Type B pancreatic cell (in vitro differentiated cells): ENCODE data around the gene NYAP2. TPM values are rescaled to one million over a fixed set of nuclear protein-coding genes. Genes with fewer than 3 reads are reported as not detected.
A peak's percentile ranks its signal among the peaks of the same experiment; 100 is the strongest.

Source experiments
- DNase-seq: peaks from one replicate; pipeline ENCODE4 v3.0.0; 2021; ENCODE audit warnings: mixed read lengths; ENCODE audit not compliant: unreplicated experiment; ENCODE audit errors: extremely low spot score
- H3K27ac Mint-ChIP-seq: 2 replicates; pipeline ENCODE4 v1.8.0; 2021; ENCODE audit warnings: mild to moderate bottlenecking, mixed read lengths
- H3K27me3 Mint-ChIP-seq: 2 replicates; pipeline ENCODE4 v1.8.0; 2021; ENCODE audit warnings: mixed read lengths
- H3K36me3 Mint-ChIP-seq: 2 replicates; pipeline ENCODE4 v1.8.0; 2021; ENCODE audit warnings: mixed read lengths
- H3K4me1 Mint-ChIP-seq: one replicate; pipeline ENCODE4 v1.8.0; 2021; ENCODE audit warnings: mixed read lengths; ENCODE audit not compliant: unreplicated experiment
- H3K4me3 Mint-ChIP-seq: 2 replicates; pipeline ENCODE4 v1.8.0; 2021; ENCODE audit warnings: mild to moderate bottlenecking, mixed read lengths
- H3K9me3 Mint-ChIP-seq: 2 replicates; pipeline ENCODE4 v1.8.0; 2021; ENCODE audit warnings: mixed read lengths
- total RNA-seq: library from RNA; stranded (reverse); gene quantifications from 2 replicates; pipeline ENCODE4 v1.2.1, GENCODE V29; 2021; ENCODE audit warnings: low replicate concordance
- TF ChIP-seq, protein P1 (sequence below): fragments of 200-600 bp; sonication (generic); conservative IDR thresholded peaks from 2 replicates; pipeline ENCODE4 v1.5.0; 2021; ENCODE audit warnings: antibody characterized with exemption, mild to moderate bottlenecking

The NYAP2 gene
- total RNA-seq, 1 donor from 2014 or later, result 0.46 TPM

DNA sequence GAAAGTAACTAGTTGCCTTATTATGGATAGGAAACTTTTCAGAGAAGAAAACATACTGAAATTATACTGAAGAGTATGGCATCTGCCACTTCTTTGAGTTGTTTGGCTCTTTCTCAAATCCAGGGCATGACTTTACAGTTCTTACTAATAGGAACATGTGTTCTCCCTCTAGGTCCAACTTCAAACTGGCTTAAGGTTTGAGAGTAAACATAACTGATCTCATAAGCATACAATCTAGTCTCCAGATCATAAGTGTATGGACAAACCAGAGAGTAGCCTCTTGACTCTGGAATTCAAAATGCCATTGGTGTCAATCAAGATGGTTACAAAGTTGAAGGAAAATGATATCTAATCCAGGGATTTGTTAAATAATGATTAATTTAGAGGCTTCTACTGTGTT is 101.5 kb downstream of the NYAP2 start:
- no peaks in the 10 kb centered on the region for H3K36me3 Mint-ChIP-seq
- H3K4me3 Mint-ChIP-seq, result no peak overlapping the region

DNA sequence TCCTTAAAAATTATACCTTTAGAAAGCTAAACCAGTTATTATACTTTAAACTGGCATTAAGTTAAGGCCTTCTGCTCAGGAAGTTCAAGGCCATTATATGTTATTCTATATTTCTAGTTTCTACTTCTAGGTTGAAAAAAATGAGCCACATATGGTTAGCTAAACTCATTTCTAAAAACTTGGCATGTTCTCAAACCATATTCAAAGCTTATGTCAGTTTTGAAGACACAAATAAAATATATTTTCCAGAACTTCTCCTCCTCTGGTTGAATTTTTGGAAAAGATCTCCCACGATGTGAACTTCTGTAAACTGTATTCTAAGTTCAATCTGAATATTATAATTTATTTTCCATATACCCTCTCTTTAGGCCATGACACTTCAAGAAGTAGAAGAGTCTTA is 103.5 kb downstream of the NYAP2 start:
- no peak for DNase-seq
- Mint-ChIP-seq H3K4me3 (no peak overlapping the region), H3K27ac (no peak overlapping the region), H3K4me1 (no peaks in the 10 kb centered on the region), H3K9me3 (no peaks in the 10 kb centered on the region), H3K27me3 (peaks cover 10% of the 10 kb centered on the region), H3K36me3 (no peaks in the 10 kb centered on the region)
- TF ChIP-seq, protein P1, sequence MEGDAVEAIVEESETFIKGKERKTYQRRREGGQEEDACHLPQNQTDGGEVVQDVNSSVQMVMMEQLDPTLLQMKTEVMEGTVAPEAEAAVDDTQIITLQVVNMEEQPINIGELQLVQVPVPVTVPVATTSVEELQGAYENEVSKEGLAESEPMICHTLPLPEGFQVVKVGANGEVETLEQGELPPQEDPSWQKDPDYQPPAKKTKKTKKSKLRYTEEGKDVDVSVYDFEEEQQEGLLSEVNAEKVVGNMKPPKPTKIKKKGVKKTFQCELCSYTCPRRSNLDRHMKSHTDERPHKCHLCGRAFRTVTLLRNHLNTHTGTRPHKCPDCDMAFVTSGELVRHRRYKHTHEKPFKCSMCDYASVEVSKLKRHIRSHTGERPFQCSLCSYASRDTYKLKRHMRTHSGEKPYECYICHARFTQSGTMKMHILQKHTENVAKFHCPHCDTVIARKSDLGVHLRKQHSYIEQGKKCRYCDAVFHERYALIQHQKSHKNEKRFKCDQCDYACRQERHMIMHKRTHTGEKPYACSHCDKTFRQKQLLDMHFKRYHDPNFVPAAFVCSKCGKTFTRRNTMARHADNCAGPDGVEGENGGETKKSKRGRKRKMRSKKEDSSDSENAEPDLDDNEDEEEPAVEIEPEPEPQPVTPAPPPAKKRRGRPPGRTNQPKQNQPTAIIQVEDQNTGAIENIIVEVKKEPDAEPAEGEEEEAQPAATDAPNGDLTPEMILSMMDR, result no peak

More for the DNA sequence above, 101.5 kb downstream of the NYAP2 start:
- TF ChIP-seq, protein P1, result no peak
- no peaks in the 10 kb centered on the region for H3K9me3 Mint-ChIP-seq
- DNase-seq, result no peak
- peaks cover 8% of the 10 kb centered on the region for H3K27me3 Mint-ChIP-seq
- H3K4me1 Mint-ChIP-seq, result no peaks in the 10 kb centered on the region
- no peak overlapping the region for H3K27ac Mint-ChIP-seq

DNA sequence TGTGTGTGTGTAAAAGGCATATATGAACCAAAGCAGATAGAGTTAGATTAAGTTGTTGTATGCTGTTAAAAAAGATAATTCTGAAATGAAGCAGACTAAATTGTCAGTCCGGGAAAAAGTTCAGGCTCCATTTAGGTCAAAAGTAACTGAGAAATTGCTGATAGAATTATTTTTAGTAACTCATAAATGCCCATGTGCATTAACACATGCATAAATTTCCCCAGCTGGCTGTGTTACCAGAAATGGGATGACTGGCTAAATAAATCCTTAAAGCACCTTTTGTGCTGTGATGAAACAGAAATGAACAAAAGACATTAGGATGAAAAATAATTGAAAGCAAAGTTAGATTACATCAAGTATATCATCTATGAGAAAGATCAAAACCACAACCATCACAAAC is 111.3 kb downstream of the NYAP2 start:
- H3K4me1 Mint-ChIP-seq, result no peaks in the 10 kb centered on the region
- H3K27me3 Mint-ChIP-seq, result peaks cover 10% of the 10 kb centered on the region
- no peak for DNase-seq
- TF ChIP-seq, protein P1, result no peak
- no peak overlapping the region for H3K27ac Mint-ChIP-seq
- H3K9me3 Mint-ChIP-seq, result no peaks in the 10 kb centered on the region
- no peaks in the 10 kb centered on the region for H3K36me3 Mint-ChIP-seq
- no peak overlapping the region for H3K4me3 Mint-ChIP-seq

DNA sequence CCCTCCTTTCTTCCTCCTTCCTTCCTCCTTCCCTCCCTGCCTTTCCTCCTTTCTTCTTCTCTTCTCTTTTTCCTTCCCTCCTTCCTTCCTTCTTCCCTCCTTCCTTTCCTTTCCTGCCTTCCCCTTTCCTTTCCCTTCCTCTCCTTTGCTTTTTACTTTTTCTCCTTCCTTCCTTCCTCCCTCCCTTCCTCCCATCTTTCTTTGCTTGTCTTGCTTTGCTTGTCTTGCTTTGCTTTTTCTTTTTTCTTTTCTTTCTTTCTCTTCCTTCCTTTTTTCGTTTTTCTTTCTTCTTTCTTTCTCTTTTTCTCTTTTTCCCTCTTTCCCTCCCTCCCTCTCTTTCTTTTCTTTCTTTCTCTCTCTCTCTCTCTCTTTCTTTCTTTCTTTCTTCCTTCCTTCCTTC is 113.0 kb downstream of the NYAP2 start:
- no peak for DNase-seq
- TF ChIP-seq, protein P1, result no peak
- Mint-ChIP-seq H3K36me3 (no peaks in the 10 kb centered on the region), H3K4me3 (no peak overlapping the region), H3K27me3 (peaks cover 8% of the 10 kb centered on the region), H3K9me3 (no peaks in the 10 kb centered on the region), H3K4me1 (no peaks in the 10 kb centered on the region), H3K27ac (peak overlapping the region; percentile 42)

DNA sequence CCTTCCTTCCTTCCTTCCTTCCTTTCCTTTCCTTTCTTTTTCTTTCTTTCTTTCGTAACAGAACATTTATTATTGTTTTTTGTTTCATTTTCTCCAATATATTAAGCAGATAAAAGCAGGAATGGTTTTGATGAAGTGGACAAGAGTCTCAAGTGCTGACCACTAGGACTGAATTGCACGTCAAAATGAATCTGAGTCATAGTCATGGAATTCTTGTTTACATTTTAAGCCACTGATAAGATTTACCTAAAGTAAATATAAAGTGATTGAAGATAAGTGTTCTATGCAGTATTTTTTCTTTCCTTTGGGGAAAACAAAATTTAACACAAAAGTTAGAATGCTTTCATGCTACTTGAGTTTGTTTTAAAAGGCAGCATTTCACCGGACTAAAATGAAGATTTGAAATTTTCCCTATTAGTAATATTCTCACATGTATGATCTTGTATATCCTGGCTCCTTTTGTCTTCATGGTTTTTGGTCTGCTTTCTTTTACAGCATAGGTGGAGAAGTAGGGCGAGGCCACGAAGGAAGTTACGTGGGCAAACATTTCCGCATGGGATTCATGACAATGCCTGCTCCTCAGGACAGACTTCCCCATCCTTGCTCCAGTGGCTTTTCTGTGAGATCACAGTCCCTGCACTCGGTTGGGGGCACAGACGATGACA is 113.5 kb downstream of the NYAP2 start:
- TF ChIP-seq, protein P1, result no peak
- DNase-seq, result no peak

More for the DNA sequence above, 113.5 kb downstream of the NYAP2 start:
- no peaks in the 10 kb centered on the region for H3K4me1 Mint-ChIP-seq
- peak overlapping the region; percentile 42 for H3K27ac Mint-ChIP-seq
- no peaks in the 10 kb centered on the region for H3K9me3 Mint-ChIP-seq
- H3K36me3 Mint-ChIP-seq, result no peaks in the 10 kb centered on the region
- peaks cover 8% of the 10 kb centered on the region for H3K27me3 Mint-ChIP-seq
- H3K4me3 Mint-ChIP-seq, result no peak overlapping the region
